H1 (cell line): ENCODE measurements around the gene BEX3. TPM values are rescaled to one million over a fixed set of nuclear protein-coding genes. Genes with fewer than 3 reads are reported as not detected.
"Not testable (repeated sequence)": the region's sequence is repeated elsewhere in the genome, so short reads cannot be mapped to it uniquely, and the experiment has no call there.

Source experiments
- CTCF ChIA-PET: fragments of 300-600 bp; sonication (Branson Sonifier 250); formaldehyde crosslinking; loops from one replicate; lab custom pipeline; 2021; ENCODE audit not compliant: partially characterized antibody; lab: Charles Lee
- POLR2A ChIA-PET: fragments of 300-600 bp; sonication (Branson Sonifier 250); formaldehyde crosslinking; loops from one replicate; lab custom pipeline; 2021; ENCODE audit warnings: inconsistent platforms; ENCODE audit not compliant: partially characterized antibody; lab: Charles Lee
- DNase-seq, 2 experiments: peaks; one replicate each; pipeline versions ENCODE4 v3.0.0 to v3.0.0-alpha.2; 2010 to 2022; ENCODE audit warnings: low spot score in 2 of 2, low read depth in 1 of 2, mixed read lengths in 1 of 2
- FAIRE-seq: peaks from 2 replicates; lab custom pipeline; 2011; peaks lifted over from hg19 to GRCh38; lab: Jason Lieb, UNC
- H2AFZ ChIP-seq: 2 replicates; pipeline ENCODE4 v1.8.1; 2012; ENCODE audit warnings: low read length, inconsistent platforms
- H2AK5ac ChIP-seq: 2 replicates; pipeline ENCODE4 v1.6.1; 2013; ENCODE audit warnings: low read depth, low read length
- H2BK120ac ChIP-seq: replicated peaks from 2 replicates; pipeline ENCODE3; 2013; ENCODE audit warnings: low read depth, low read length, inconsistent platforms
- H2BK12ac ChIP-seq: 2 replicates; pipeline ENCODE4 v1.6.1; 2013; ENCODE audit warnings: low read depth, low read length
- H2BK15ac ChIP-seq: 2 replicates; pipeline ENCODE4 v1.6.1; 2013; ENCODE audit warnings: low read length
- H2BK20ac ChIP-seq: 2 replicates; pipeline ENCODE4 v1.6.1; 2013; ENCODE audit warnings: low read length
- H2BK5ac ChIP-seq: 2 replicates; pipeline ENCODE4 v1.6.1; 2013; ENCODE audit warnings: low read depth, low read length
- H3K14ac ChIP-seq: 2 replicates; pipeline ENCODE4 v1.6.1; 2013; ENCODE audit warnings: inconsistent platforms; ENCODE audit not compliant: insufficient read length
- H3K18ac ChIP-seq: 2 replicates; pipeline ENCODE4 v1.6.1; 2013; ENCODE audit warnings: low read length; ENCODE audit errors: extremely low read depth
- H3K23ac ChIP-seq: 2 replicates; pipeline ENCODE4 v1.6.1; 2013; ENCODE audit warnings: inconsistent platforms; ENCODE audit not compliant: insufficient read length
- H3K23me2 ChIP-seq: 2 replicates; pipeline ENCODE4 v1.6.1; 2013; ENCODE audit warnings: low read depth, low read length
- H3K27ac ChIP-seq: 2 replicates; pipeline ENCODE4 v1.6.1; 2011; ENCODE audit warnings: low read depth, low read length, inconsistent platforms
- H3K27me3 ChIP-seq, 4 experiments: replicated peaks in 1 of 4; 1 replicate in 1 of 4; 2 replicates in 3 of 4; pipeline versions ENCODE4 v1.6.1 to v1.8.1; 2011 to 2013; ENCODE audit warnings: low read length in 3 of 4, mild to moderate bottlenecking in 3 of 4, inconsistent platforms in 2 of 4, mixed read lengths in 2 of 4, moderate library complexity in 1 of 4; ENCODE audit not compliant: control insufficient read depth in 3 of 4, insufficient read depth in 3 of 4; ENCODE audit errors: extremely low read depth in 1 of 4
- H3K36me3 ChIP-seq, 4 experiments: 2 replicates each; pipeline versions ENCODE4 v1.6.1 to v1.8.1; 2011 to 2013; ENCODE audit warnings: mild to moderate bottlenecking in 4 of 4, low read length in 3 of 4, moderate library complexity in 2 of 4, control low read depth in 1 of 4, inconsistent platforms in 1 of 4; ENCODE audit not compliant: insufficient read depth in 4 of 4, control insufficient read depth in 2 of 4
- H3K4ac ChIP-seq: replicated peaks from 2 replicates; pipeline ENCODE3; 2013; ENCODE audit warnings: low read length, low read depth, mixed read lengths, inconsistent platforms; ENCODE audit not compliant: insufficient read length
- H3K4me1 ChIP-seq, 4 experiments: replicated peaks in 1 of 4; 1 replicate in 1 of 4; 2 replicates in 3 of 4; pipeline versions ENCODE4 v1.6.1 to v1.8.1; 2011 to 2013; ENCODE audit warnings: low read length in 3 of 4, inconsistent platforms in 2 of 4, mixed read lengths in 1 of 4; ENCODE audit not compliant: insufficient read depth in 4 of 4, control insufficient read depth in 3 of 4
- H3K4me2 ChIP-seq, 2 experiments: 2 replicates each; pipeline versions ENCODE4 v1.6.1 to v1.8.1; 2011 to 2013; ENCODE audit warnings: low read depth in 2 of 2, low read length in 2 of 2, control low read depth in 1 of 2, inconsistent platforms in 1 of 2, mild to moderate bottlenecking in 1 of 2; ENCODE audit not compliant: insufficient read depth in 1 of 2
- H3K4me3 ChIP-seq, 4 experiments: fragments of 200-600, 300-600 bp in 1 of 4; sonication (generic), shearing (Covaris generic), sonication (Bioruptor Twin) in 1 of 4; 2 replicates each; pipeline versions ENCODE4 v1.5.1 to v1.8.1; 2011 to 2016; ENCODE audit warnings: low read length in 4 of 4, low read depth in 3 of 4, control low read depth in 2 of 4, inconsistent platforms in 2 of 4, mild to moderate bottlenecking in 2 of 4, mixed read lengths in 1 of 4, moderate library complexity in 1 of 4; ENCODE audit not compliant: insufficient read depth in 2 of 4; ENCODE audit errors: extremely low read depth in 1 of 4
- H3K56ac ChIP-seq: replicated peaks from 2 replicates; pipeline ENCODE3; 2013; ENCODE audit warnings: low read depth, mild to moderate bottlenecking, mixed read lengths, low read length, inconsistent platforms; ENCODE audit not compliant: insufficient read length
- H3K79me1 ChIP-seq: 2 replicates; pipeline ENCODE4 v1.6.1; 2013; ENCODE audit warnings: low read depth, low read length, control low read depth
- H3K79me2 ChIP-seq, 2 experiments: 2 replicates each; pipeline versions ENCODE4 v1.6.1 to v1.8.1; 2012 to 2013; ENCODE audit warnings: low read length in 2 of 2, mild to moderate bottlenecking in 2 of 2, inconsistent platforms in 1 of 2; ENCODE audit not compliant: insufficient read depth in 2 of 2, control insufficient read depth in 1 of 2
- H3K9ac ChIP-seq, 4 experiments: replicated peaks in 1 of 4; 1 replicate in 1 of 4; 2 replicates in 3 of 4; pipeline versions ENCODE4 v1.6.1 to v1.8.1; 2011 to 2013; ENCODE audit warnings: low read depth in 3 of 4, low read length in 3 of 4, control low read depth in 2 of 4, mild to moderate bottlenecking in 2 of 4, moderate library complexity in 2 of 4, inconsistent platforms in 1 of 4; ENCODE audit errors: extremely low read depth in 1 of 4
- H3K9me3 ChIP-seq, 2 experiments: 2 replicates each; pipeline versions ENCODE4 v1.6.1 to v1.8.1; 2012 to 2013; ENCODE audit warnings: mild to moderate bottlenecking in 2 of 2, moderate library complexity in 2 of 2, control low read depth in 1 of 2, inconsistent platforms in 1 of 2, low read depth in 1 of 2, low read length in 1 of 2, mixed read lengths in 1 of 2; ENCODE audit not compliant: insufficient read depth in 2 of 2
- H4K20me1 ChIP-seq, 2 experiments: replicated peaks in 1 of 2; 2 replicates each; pipeline versions ENCODE3 to v1.8.1; 2011 to 2013; ENCODE audit warnings: inconsistent platforms in 2 of 2, low read length in 2 of 2, mild to moderate bottlenecking in 1 of 2; ENCODE audit not compliant: insufficient read depth in 2 of 2, control insufficient read depth in 1 of 2
- H4K5ac ChIP-seq: 2 replicates; pipeline ENCODE4 v1.6.1; 2013; ENCODE audit warnings: low read length, low read depth, mixed read lengths, inconsistent platforms; ENCODE audit not compliant: insufficient read length
- H4K8ac ChIP-seq: 2 replicates; pipeline ENCODE4 v1.8.0; 2013; ENCODE audit warnings: mild to moderate bottlenecking, moderate library complexity, low read length, inconsistent platforms; ENCODE audit not compliant: insufficient read depth; ENCODE audit errors: extremely low read depth
- H4K91ac ChIP-seq: replicated peaks from 2 replicates; pipeline ENCODE3; 2013; ENCODE audit warnings: low read length, mixed read lengths, inconsistent platforms; ENCODE audit not compliant: insufficient read length
- WGBS, 2 experiments: shearing (Covaris generic) in 1 of 2; methylation state at CpG; one replicate each; pipeline versions ENCODE4 v1.1.6 to v1.1.7; 2013 to 2015; ENCODE audit warnings: low lambda C conversion rate in 2 of 2, mixed read lengths in 2 of 2, inconsistent platforms in 1 of 2, low coverage in 1 of 2, missing lambda C conversion rate in 1 of 2; ENCODE audit not compliant: insufficient replicate concordance in 2 of 2, insufficient coverage in 1 of 2, insufficient read length in 1 of 2; ENCODE audit errors: extremely low coverage in 1 of 2, missing lambda C conversion rate in 1 of 2; 5-methylcytosine and 5-hydroxymethylcytosine counted together
- polyA plus RNA-seq, 7 experiments: library from polyadenylated mRNA; depleted of rRNA in 3 of 7; stranded (reverse) in 5 of 7; unstranded in 2 of 7; fragments of >200 nt in 5 of 7; fragments of 200-250 nt in 2 of 7; gene quantifications; 1 replicate in 5 of 7; 2 replicates in 1 of 7; 4 replicates in 1 of 7; pipeline versions ENCODE4 v1.2.1 to v1.2.3, GENCODE V29; 2011 to 2013; ENCODE audit warnings: missing spikeins in 2 of 7, mixed read lengths in 2 of 7
- total RNA-seq: library from RNA; stranded (reverse); fragmentation: NEBNext Ultra II Directional; extraction: Animal tissue kit (Norgen Biotek cat#: 25700); gene quantifications from 2 replicates; pipeline ENCODE4 v1.2.1, GENCODE V29; 2021

BEX3 gene
- total and polyA plus RNA-seq, 2 of the 8 experiments (the other 6 are each of a cell fraction or from before 2014, with no cell fraction given), result 330 to 366 TPM

GRCh38 chrX:103359605-103360004 is 16.7 kb upstream of the BEX3 start:
- DNase-seq, H3K4ac ChIP-seq, H2AK5ac ChIP-seq, FAIRE-seq, H2BK5ac ChIP-seq, H3K18ac ChIP-seq, H3K4me2 ChIP-seq, H4K8ac ChIP-seq, H2BK15ac ChIP-seq, H3K27ac ChIP-seq, H4K20me1 ChIP-seq, H3K9me3 ChIP-seq, H3K23ac ChIP-seq, H3K79me2 ChIP-seq, H3K27me3 ChIP-seq, H3K23me2 ChIP-seq, H2BK12ac ChIP-seq, H2AFZ ChIP-seq, H2BK120ac ChIP-seq, H3K4me1 ChIP-seq, H3K9ac ChIP-seq, H3K4me3 ChIP-seq, H3K14ac ChIP-seq, H3K36me3 ChIP-seq, H2BK20ac ChIP-seq, POLR2A ChIA-PET, H3K79me1 ChIP-seq, H4K5ac ChIP-seq, CTCF ChIA-PET, H3K56ac ChIP-seq, H4K91ac ChIP-seq: not testable (repeated sequence)
- WGBS, 2 experiments, result 71% methylated on average over 3 of the region's 3 CpGs; no CpG with 5 or more reads in 1 of the 2 experiments
